ENCODE results near the gene MEIS1. TPM values are rescaled to one million over a fixed set of nuclear protein-coding genes. Genes with fewer than 3 reads are reported as not detected.

Gene MEIS1
- total and polyA plus RNA-seq, 2 of the 8 experiments (the other 6 are each of a cell fraction or from before 2014, with no cell fraction given): 0.17 to 1.2 TPM

DNA sequence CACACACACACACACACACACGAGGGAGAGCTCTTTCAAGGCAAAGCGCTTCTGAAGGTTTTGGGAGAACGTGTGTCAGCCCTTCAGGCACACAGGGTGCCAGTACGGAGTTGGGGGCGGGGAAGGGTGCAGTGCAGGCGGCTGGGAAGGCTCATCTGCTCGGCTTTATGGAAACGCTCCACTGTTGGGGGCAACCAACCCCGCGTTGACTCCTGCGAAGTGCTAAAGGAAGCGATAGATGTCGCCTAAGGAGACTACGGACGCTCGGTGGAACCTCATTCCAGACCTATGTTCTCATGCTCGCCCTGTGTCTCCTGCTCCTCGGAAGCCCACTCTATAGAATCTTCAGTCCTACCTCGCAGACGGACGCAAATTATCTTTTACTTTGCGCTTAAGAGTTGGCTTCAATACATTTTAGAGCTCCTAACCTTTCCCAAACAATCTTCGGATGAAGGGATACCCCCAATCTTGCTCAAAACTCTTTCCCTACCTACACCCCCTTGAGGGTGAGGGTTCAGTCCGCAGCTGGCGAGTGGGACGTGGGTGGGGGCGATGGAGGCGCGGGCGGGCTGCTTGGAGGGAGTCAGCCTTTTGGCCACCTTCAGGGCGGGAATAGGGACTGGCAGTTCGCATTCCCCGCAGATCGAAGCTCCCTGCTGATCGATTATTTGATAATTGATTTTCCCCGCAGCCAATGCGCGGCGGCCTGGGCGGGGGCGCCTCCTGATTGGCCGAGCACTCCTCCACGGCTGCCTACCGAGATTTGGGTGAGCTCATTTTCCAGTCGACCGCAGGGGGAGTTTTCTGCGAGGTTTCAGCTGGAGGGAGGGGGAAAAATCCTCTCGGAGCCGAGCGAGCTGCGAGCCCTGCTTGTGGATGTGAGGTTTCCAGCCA, 1.9 kb upstream of the MEIS1 start (continued):
- TF ChIP-seq YY1 (IDR thresholded peaks at IDR 0.05; ENCODE audit: low read depth, low read length) (no peak), TEAD4 (IDR thresholded peaks at IDR 0.05; ENCODE audit: low read depth, low read length) (0 out of 2 replicates have a peak, but pooled peaks have one; percentile 12), KDM4A (IDR thresholded peaks at IDR 0.05; ENCODE audit: low read depth, low read length, severe bottlenecking) (peak; percentile 64), CHD2 (IDR thresholded peaks at IDR 0.05; ENCODE audit: low read length) (peak; percentile 56), JUN (IDR thresholded peaks at IDR 0.05; ENCODE audit: low read depth, low read length) (no peak), EZH2 (IDR thresholded peaks at IDR 0.05; ENCODE audit: low read depth, low read length, severe bottlenecking) (peak; percentile 25), SP2 (IDR thresholded peaks at IDR 0.05; ENCODE audit: low read length) (no peak; the same call in 1 of the 2 replicates), EP300 (IDR thresholded peaks at IDR 0.05; ENCODE audit: borderline replicate concordance in 1 of 2, low read depth in 2 of 2, low read length in 2 of 2) (peak in 1 of 2 experiments; percentile 94; a peak in 2 of 3 replicates)

Data from H1 (cell line).